HCT116 (cell line): ENCODE data around the gene SNED1. TPM values are rescaled to one million over a fixed set of nuclear protein-coding genes. Genes with fewer than 3 reads are reported as not detected.

ENCODE experiments used
- ATAC-seq: fragments of 200-7000 bp; cut with Tn5 transposase; 2 replicates; pipeline ENCODE4 v1.9.1; 2020; ENCODE audit warnings: mild to moderate bottlenecking, moderate library complexity
- BruUV-seq: library from RNA; stranded (reverse); fragments of 400-500 nt; replicated peaks from 2 replicates; lab custom pipeline; 2021; lab: Mats Ljungman, UMichigan
- CTCF ChIA-PET: fragments of 300-600 bp; sonication (Branson Sonifier 250); formaldehyde crosslinking; loops from one replicate; lab custom pipeline; 2021; ENCODE audit warnings: antibody characterized with exemption; lab: Charles Lee
- POLR2A ChIA-PET: fragments of 300-600, 350-600 bp; sonication (Branson Sonifier 250); formaldehyde crosslinking; loops from one replicate; lab custom pipeline; 2021; ENCODE audit warnings: antibody characterized with exemption; lab: Charles Lee
- RAD21 ChIA-PET, 2 experiments: fragments of 300-600 bp; sonication (Branson Sonifier 250); formaldehyde crosslinking; loops; one replicate each; lab custom pipeline; 2023; ENCODE audit warnings: low total read pairs in 2 of 2; ENCODE audit not compliant: uncharacterized antibody in 2 of 2, unreplicated experiment in 2 of 2, low non-redundant PET in 1 of 2; lab: Charles Lee
- DNase-seq: peaks from one replicate; pipeline ENCODE4 v3.0.0-alpha.2; 2010; ENCODE audit warnings: low read depth, low spot score
- H2AFZ ChIP-seq: fragments of 200-600 bp; shearing (Covaris generic), sonication (generic); 2 replicates; pipeline ENCODE4 v1.6.1; 2017; ENCODE audit warnings: low read depth, mixed run types, mixed read lengths, antibody characterized with exemption, low read length; ENCODE audit not compliant: poor library complexity, severe bottlenecking
- H3K27ac ChIP-seq: 2 replicates; pipeline ENCODE4 v1.5.1; 2012; ENCODE audit warnings: low read depth, low read length
- H3K27me3 ChIP-seq: fragments of 200-600 bp; sonication (generic); 2 replicates; pipeline ENCODE4 v1.6.1; 2016; ENCODE audit warnings: mixed run types, low read length, mixed read lengths; ENCODE audit not compliant: insufficient read depth
- H3K36me3 ChIP-seq, 2 experiments: fragments of 200-500 bp in 1 of 2; fragments of 200-600 bp in 1 of 2; sonication (Bioruptor generic) in 1 of 2; sonication (generic) in 1 of 2; 2 replicates each; pipeline versions ENCODE4 v1.5.1 to v1.6.1; 2014 to 2016; ENCODE audit warnings: low read length in 2 of 2, inconsistent platforms in 1 of 2, mixed read lengths in 1 of 2, mixed run types in 1 of 2; ENCODE audit not compliant: insufficient read depth in 2 of 2, control insufficient read depth in 1 of 2
- H3K4me1 ChIP-seq, 2 experiments: fragments of 200-600 bp in 1 of 2; sonication (generic) in 1 of 2; 2 replicates each; pipeline versions ENCODE4 v1.5.1 to v1.6.1; 2012 to 2017; ENCODE audit warnings: low read length in 2 of 2, inconsistent platforms in 1 of 2, mild to moderate bottlenecking in 1 of 2, mixed read lengths in 1 of 2, mixed run types in 1 of 2, moderate library complexity in 1 of 2; ENCODE audit not compliant: insufficient read depth in 2 of 2, control insufficient read depth in 1 of 2
- H3K4me2 ChIP-seq: fragments of 200-600 bp; sonication (generic); 2 replicates; pipeline ENCODE4 v1.6.1; 2017; ENCODE audit warnings: mixed run types, low read length, mixed read lengths
- H3K4me3 ChIP-seq, 2 experiments: fragments of 200-600 bp in 1 of 2; sonication (generic) in 1 of 2; replicated peaks in 1 of 2; 2 replicates each; pipeline ENCODE4 v1.5.1; 2011 to 2016; ENCODE audit warnings: low read length in 2 of 2, control low read depth in 1 of 2, low read depth in 1 of 2, mild to moderate bottlenecking in 1 of 2, mixed read lengths in 1 of 2, mixed run types in 1 of 2
- H3K79me2 ChIP-seq: fragments of 200-600 bp; sonication (generic); 2 replicates; pipeline ENCODE4 v1.6.1; 2017; ENCODE audit warnings: mild to moderate bottlenecking, mixed run types, low read length, moderate library complexity, mixed read lengths; ENCODE audit not compliant: insufficient read depth
- H3K9ac ChIP-seq: fragments of 200-600 bp; sonication (generic); 2 replicates; pipeline ENCODE4 v1.6.1; 2016; ENCODE audit warnings: low read length, mixed read lengths
- H3K9me2 ChIP-seq: fragments of 200-600 bp; sonication (generic), shearing (Covaris generic); 2 replicates; pipeline ENCODE4 v1.6.1; 2017; ENCODE audit warnings: mixed run types, mild to moderate bottlenecking, moderate library complexity; ENCODE audit not compliant: insufficient read depth
- H3K9me3 ChIP-seq, 2 experiments: fragments of 200-500 bp in 1 of 2; fragments of 200-600 bp in 1 of 2; sonication (Bioruptor generic) in 1 of 2; sonication (generic) in 1 of 2; 2 replicates each; pipeline ENCODE4 v1.6.1; 2014 to 2017; ENCODE audit warnings: low read length in 2 of 2, mixed read lengths in 2 of 2, inconsistent platforms in 1 of 2, low read depth in 1 of 2, mild to moderate bottlenecking in 1 of 2, mixed run types in 1 of 2, moderate library complexity in 1 of 2; ENCODE audit not compliant: control insufficient read depth in 1 of 2, insufficient read depth in 1 of 2
- H4K20me1 ChIP-seq: fragments of 200-600 bp; sonication (generic), shearing (Covaris generic); 2 replicates; pipeline ENCODE4 v1.6.1; 2017; ENCODE audit warnings: mixed run types, mild to moderate bottlenecking, moderate library complexity; ENCODE audit not compliant: insufficient read depth
- FOSL1 ChIP-seq: IDR thresholded peaks from 2 replicates; pipeline ENCODE4 v1.6.1; 2012; ENCODE audit warnings: low read depth
- POLR2AphosphoS5 ChIP-seq: IDR thresholded peaks from 2 replicates; pipeline ENCODE4 v1.6.1; 2011; ENCODE audit warnings: mild to moderate bottlenecking, low read depth, low read length, moderate library complexity
- RAD21 ChIP-seq: IDR thresholded peaks from 2 replicates; pipeline ENCODE4 v1.6.1; 2012; ENCODE audit warnings: low read depth, mild to moderate bottlenecking
- SIN3A ChIP-seq: IDR thresholded peaks from 2 replicates; pipeline ENCODE4 v1.6.1; 2012; ENCODE audit warnings: low read depth
- TCF7L2 ChIP-seq: IDR thresholded peaks from 2 replicates; pipeline ENCODE4 v1.7.0; 2011; ENCODE audit warnings: borderline replicate concordance, inconsistent platforms; ENCODE audit not compliant: insufficient read depth, insufficient read length; ENCODE audit errors: extremely low read depth
- intact Hi-C: fragments of 100-400 bp; cut with micrococcal nuclease; formaldehyde crosslinking; loops from 2 replicates; pipeline ENCODE4 v1.10.0; 2022
- total RNA-seq: library from RNA; stranded (reverse); gene quantifications from one replicate; pipeline ENCODE4 v1.2.1, GENCODE V29; 2021; ENCODE audit not compliant: unreplicated experiment
- TF ChIP-seq, protein P1 (sequence below): IDR thresholded peaks from 2 replicates; pipeline ENCODE4 v1.6.1; 2011; ENCODE audit warnings: mild to moderate bottlenecking, low read length, moderate library complexity; ENCODE audit not compliant: insufficient replicate concordance; ENCODE audit errors: extremely low read depth
- TF ChIP-seq, protein P2 (sequence below): IDR thresholded peaks from 2 replicates; pipeline ENCODE4 v1.6.1; 2012

SNED1 gene
- total RNA-seq, 1 experiment from 2014 or later: 9.6 TPM

DNA sequence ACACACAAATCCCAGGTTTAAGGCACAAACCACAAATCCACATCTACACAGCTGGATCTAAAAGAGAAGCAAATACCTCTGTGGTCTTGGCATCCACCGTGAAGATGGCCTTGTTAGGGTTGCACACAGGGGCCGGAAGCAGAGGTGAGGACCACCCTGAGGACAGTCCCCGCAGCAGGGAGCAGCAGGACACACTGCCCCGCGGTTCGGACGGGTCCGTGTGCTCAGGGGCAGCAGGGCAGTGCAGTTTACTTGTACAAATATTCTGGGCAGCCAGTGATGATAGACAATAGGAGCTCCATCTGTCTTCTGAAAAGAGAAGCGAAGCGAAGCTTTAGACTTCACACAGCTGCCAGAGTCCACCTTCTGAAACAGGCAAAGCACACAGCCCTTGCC lies 142.0 kb downstream of the SNED1 start:
- intact Hi-C loops: no loop called here
- H3K4me2 ChIP-seq: no peak overlapping the region

More for the DNA sequence above, 142.0 kb downstream of the SNED1 start:
- H3K36me3 ChIP-seq: peaks cover under 1 to 4% of the 10 kb centered on the region in 2 experiments; a peak in 3 of 4 replicates
- H3K9me3 ChIP-seq: no peaks in the 10 kb centered on the region
- H3K4me1 ChIP-seq: no peaks in the 10 kb centered on the region
- POLR2A ChIA-PET: interaction anchor here (1.7 kb wide), 1 partner anchor 10 kb away, joined by 4 read pairs; the partner anchor contains the start of gene PPP1R7
- no peaks in the 10 kb centered on the region for H3K27me3 ChIP-seq
- CTCF ChIA-PET: no interaction called here
- BruUV-seq: no TSS peak
- H3K27ac ChIP-seq: no peak overlapping the region
- TF ChIP-seq RAD21: no peak
- TF ChIP-seq TCF7L2: no peak
- TF ChIP-seq FOSL1: no peak
- no peak for TF ChIP-seq POLR2AphosphoS5
- TF ChIP-seq, protein P1, sequence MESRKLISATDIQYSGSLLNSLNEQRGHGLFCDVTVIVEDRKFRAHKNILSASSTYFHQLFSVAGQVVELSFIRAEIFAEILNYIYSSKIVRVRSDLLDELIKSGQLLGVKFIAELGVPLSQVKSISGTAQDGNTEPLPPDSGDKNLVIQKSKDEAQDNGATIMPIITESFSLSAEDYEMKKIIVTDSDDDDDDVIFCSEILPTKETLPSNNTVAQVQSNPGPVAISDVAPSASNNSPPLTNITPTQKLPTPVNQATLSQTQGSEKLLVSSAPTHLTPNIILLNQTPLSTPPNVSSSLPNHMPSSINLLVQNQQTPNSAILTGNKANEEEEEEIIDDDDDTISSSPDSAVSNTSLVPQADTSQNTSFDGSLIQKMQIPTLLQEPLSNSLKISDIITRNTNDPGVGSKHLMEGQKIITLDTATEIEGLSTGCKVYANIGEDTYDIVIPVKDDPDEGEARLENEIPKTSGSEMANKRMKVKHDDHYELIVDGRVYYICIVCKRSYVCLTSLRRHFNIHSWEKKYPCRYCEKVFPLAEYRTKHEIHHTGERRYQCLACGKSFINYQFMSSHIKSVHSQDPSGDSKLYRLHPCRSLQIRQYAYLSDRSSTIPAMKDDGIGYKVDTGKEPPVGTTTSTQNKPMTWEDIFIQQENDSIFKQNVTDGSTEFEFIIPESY: no peak
- TF ChIP-seq SIN3A: no peak
- TF ChIP-seq, protein P2, sequence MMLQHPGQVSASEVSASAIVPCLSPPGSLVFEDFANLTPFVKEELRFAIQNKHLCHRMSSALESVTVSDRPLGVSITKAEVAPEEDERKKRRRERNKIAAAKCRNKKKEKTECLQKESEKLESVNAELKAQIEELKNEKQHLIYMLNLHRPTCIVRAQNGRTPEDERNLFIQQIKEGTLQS: no peak
- H3K79me2 ChIP-seq: peaks cover 11% of the 10 kb centered on the region; the same call in 1 of the 2 replicates
- DNase-seq (no peak), ATAC-seq (no peak)
- H3K4me3 ChIP-seq: no peak overlapping the region
- no peaks in the 10 kb centered on the region for H3K9me2 ChIP-seq
- no peaks in the 10 kb centered on the region for H4K20me1 ChIP-seq
- RAD21 ChIA-PET: no interaction called here
- H2AFZ ChIP-seq: no peak overlapping the region
- H3K9ac ChIP-seq: no peak overlapping the region
